OCI-LY7 (cell line): Measurements from ENCODE around the gene NTM.

Experiments used
- EZH2phosphoT487 ChIP-seq: fragments of 200-600 bp; sonication (generic); IDR thresholded peaks from 2 replicates; pipeline ENCODE4 v1.6.1; 2018; ENCODE audit warnings: low read depth, borderline replicate concordance, mild to moderate bottlenecking, mixed run types, antibody characterized with exemption, low read length, moderate library complexity, mixed read lengths
- TF ChIP-seq, protein P1 (sequence below): fragments of 200-600 bp; sonication (generic); conservative IDR thresholded peaks from 2 replicates; pipeline ENCODE4 v1.5.1; 2014; ENCODE audit warnings: mild to moderate bottlenecking, antibody characterized with exemption, low read length, moderate library complexity, mixed read lengths

- TF ChIP-seq, protein P1, sequence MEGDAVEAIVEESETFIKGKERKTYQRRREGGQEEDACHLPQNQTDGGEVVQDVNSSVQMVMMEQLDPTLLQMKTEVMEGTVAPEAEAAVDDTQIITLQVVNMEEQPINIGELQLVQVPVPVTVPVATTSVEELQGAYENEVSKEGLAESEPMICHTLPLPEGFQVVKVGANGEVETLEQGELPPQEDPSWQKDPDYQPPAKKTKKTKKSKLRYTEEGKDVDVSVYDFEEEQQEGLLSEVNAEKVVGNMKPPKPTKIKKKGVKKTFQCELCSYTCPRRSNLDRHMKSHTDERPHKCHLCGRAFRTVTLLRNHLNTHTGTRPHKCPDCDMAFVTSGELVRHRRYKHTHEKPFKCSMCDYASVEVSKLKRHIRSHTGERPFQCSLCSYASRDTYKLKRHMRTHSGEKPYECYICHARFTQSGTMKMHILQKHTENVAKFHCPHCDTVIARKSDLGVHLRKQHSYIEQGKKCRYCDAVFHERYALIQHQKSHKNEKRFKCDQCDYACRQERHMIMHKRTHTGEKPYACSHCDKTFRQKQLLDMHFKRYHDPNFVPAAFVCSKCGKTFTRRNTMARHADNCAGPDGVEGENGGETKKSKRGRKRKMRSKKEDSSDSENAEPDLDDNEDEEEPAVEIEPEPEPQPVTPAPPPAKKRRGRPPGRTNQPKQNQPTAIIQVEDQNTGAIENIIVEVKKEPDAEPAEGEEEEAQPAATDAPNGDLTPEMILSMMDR = no peak
- no peak for TF ChIP-seq EZH2phosphoT487
Measured at GRCh38 chr11:131840545-131840944, 470.1 kb downstream of the NTM start.
